Nephron (organoid): ENCODE measurements around the gene SPESP1.
"Not testable (repeated sequence)": the region's sequence is repeated elsewhere in the genome, so short reads cannot be mapped to it uniquely, and the experiment has no call there.

Experiments
- H3K27ac Mint-ChIP-seq, 3 experiments: 2 replicates each; pipeline ENCODE4 v1.8.0; 2020; ENCODE audit warnings: mixed read lengths in 3 of 3, mild to moderate bottlenecking in 2 of 3, moderate library complexity in 1 of 3
- H3K27me3 Mint-ChIP-seq: 2 replicates; pipeline ENCODE4 v1.8.0; 2021; ENCODE audit warnings: low read depth, mild to moderate bottlenecking, moderate library complexity, mixed read lengths
- H3K36me3 Mint-ChIP-seq: 2 replicates; pipeline ENCODE4 v1.8.0; 2020; ENCODE audit warnings: low read depth, mixed read lengths
- H3K4me1 Mint-ChIP-seq: 2 replicates; pipeline ENCODE4 v1.8.0; 2020; ENCODE audit warnings: mixed read lengths
- H3K4me3 Mint-ChIP-seq, 3 experiments: 2 replicates each; pipeline ENCODE4 v1.8.0; 2020; ENCODE audit warnings: mild to moderate bottlenecking in 3 of 3, mixed read lengths in 3 of 3, moderate library complexity in 2 of 3
- H3K9me3 Mint-ChIP-seq: 2 replicates; pipeline ENCODE4 v1.8.0; 2020; ENCODE audit warnings: mixed read lengths
- TF ChIP-seq, protein P1 (sequence below), 3 experiments: fragments of 200-600 bp; sonication (generic); IDR thresholded peaks; one replicate each; pipeline ENCODE4 v1.5.0; 2021; ENCODE audit warnings: antibody characterized with exemption in 3 of 3; ENCODE audit not compliant: unreplicated experiment in 3 of 3

The SPESP1 gene

DNA sequence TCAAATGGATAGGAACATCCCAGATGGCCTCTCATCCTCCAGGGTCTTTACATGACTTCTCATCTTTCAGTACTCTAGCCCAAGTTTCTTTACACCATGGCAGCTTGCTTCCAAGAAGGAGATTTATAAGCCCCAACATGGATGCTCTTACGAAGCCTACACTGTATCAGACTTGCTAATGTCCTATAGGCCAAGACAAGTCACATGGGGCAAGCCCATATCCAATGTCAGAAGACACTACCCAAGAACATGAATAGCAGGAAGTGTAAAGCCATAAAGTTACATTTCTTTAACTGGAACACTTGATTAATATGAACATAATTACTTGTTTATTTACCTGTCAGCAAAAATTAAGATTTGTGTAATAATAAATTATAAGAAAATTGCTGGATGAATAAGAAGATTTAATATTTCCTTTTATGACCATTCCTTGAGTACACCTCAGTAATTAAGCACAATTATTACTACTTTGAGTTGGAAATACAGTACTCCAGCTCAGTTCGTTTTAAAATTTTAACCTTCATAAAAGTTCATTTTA is 5.1 kb downstream of the SPESP1 start:
- no peak overlapping the region for H3K4me3 Mint-ChIP-seq
- H3K4me1 Mint-ChIP-seq = no peaks in the 10 kb centered on the region
- H3K9me3 Mint-ChIP-seq = no peaks in the 10 kb centered on the region
- H3K27me3 Mint-ChIP-seq = no peaks in the 10 kb centered on the region
- no peak overlapping the region for H3K27ac Mint-ChIP-seq
- H3K36me3 Mint-ChIP-seq = no peaks in the 10 kb centered on the region
- TF ChIP-seq, protein P1, sequence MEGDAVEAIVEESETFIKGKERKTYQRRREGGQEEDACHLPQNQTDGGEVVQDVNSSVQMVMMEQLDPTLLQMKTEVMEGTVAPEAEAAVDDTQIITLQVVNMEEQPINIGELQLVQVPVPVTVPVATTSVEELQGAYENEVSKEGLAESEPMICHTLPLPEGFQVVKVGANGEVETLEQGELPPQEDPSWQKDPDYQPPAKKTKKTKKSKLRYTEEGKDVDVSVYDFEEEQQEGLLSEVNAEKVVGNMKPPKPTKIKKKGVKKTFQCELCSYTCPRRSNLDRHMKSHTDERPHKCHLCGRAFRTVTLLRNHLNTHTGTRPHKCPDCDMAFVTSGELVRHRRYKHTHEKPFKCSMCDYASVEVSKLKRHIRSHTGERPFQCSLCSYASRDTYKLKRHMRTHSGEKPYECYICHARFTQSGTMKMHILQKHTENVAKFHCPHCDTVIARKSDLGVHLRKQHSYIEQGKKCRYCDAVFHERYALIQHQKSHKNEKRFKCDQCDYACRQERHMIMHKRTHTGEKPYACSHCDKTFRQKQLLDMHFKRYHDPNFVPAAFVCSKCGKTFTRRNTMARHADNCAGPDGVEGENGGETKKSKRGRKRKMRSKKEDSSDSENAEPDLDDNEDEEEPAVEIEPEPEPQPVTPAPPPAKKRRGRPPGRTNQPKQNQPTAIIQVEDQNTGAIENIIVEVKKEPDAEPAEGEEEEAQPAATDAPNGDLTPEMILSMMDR (IDR thresholded peaks at IDR 0.05; ENCODE audit: unreplicated experiment in 3 of 3) = no peak

DNA sequence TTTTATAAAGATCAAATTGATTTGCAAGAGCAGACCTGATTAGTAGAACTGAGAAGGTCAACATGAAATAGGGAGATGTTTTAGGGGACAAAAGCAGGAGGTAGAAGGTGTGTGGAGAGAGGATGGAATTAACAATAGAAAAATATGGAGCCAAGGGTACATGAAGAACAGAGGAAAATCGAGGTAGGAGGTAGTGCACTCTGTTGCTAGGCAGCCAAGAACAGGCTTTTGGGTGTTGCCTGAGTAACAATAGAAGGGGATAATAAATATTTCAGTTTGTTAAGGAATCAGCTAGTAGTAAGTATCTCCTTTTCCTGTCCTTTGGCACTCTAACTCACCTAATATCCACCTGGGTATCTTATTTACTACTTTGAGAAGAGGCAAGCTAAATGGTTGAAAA is 9.2 kb downstream of the SPESP1 start:
- no peaks in the 10 kb centered on the region for H3K4me1 Mint-ChIP-seq
- no peak overlapping the region for H3K4me3 Mint-ChIP-seq
- H3K9me3 Mint-ChIP-seq = peaks cover 2% of the 10 kb centered on the region
- H3K36me3 Mint-ChIP-seq = no peaks in the 10 kb centered on the region
- TF ChIP-seq, protein P1 (IDR thresholded peaks at IDR 0.05; ENCODE audit: unreplicated experiment in 3 of 3) = no peak
- H3K27ac Mint-ChIP-seq = no peak overlapping the region
- no peaks in the 10 kb centered on the region for H3K27me3 Mint-ChIP-seq

DNA sequence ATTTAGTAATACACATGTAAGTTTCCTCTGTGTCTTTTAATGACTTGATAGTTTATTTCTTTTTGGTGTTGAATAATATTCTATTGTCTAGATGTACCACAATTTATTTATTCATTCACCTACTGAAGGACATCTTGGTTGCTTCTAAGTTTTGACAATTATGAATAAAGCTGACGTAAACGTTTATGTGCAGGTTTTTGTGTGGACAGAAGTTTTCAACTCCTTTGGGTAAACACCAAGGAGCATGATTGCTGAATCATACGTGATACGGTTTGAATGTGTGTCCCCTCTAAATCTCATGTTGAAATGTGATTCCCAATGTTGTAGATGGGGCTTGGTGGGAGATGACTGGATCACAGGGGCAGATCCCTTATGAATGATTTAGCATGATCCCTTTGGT is 21.5 kb downstream of the SPESP1 start:
- H3K27ac Mint-ChIP-seq = no peak overlapping the region
- H3K36me3 Mint-ChIP-seq = no peaks in the 10 kb centered on the region
- H3K4me3 Mint-ChIP-seq = no peak overlapping the region
- TF ChIP-seq, protein P1 (IDR thresholded peaks at IDR 0.05; ENCODE audit: unreplicated experiment in 3 of 3) = no peak
- peaks cover 13% of the 10 kb centered on the region for H3K9me3 Mint-ChIP-seq
- H3K4me1 Mint-ChIP-seq = no peaks in the 10 kb centered on the region
- no peaks in the 10 kb centered on the region for H3K27me3 Mint-ChIP-seq

DNA sequence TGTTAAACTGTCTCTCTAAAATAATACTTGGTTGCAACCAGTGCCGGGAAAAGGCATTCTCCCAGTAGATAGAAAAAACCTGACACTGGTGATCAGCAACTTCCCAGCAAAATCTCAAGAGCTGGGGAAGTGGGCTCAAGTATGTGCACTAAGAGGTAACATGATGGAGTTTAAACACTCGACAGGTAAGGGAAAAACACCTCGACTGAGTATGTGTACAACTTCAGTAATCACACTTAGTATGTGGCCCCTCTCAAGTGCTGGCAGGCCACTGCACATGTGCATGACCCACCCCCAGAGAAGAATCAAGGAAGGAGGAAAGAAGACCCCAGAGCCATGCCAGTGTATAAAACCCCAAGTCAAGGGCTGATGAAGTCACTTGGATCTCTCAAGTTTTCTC is 27.4 kb downstream of the SPESP1 start:
- Mint-ChIP-seq H3K4me1 (no peaks in the 10 kb centered on the region), H3K9me3 (peaks cover 19% of the 10 kb centered on the region), H3K36me3 (no peaks in the 10 kb centered on the region), H3K27me3 (peaks cover 7% of the 10 kb centered on the region), H3K27ac (no peak overlapping the region), H3K4me3 (no peak overlapping the region)
- TF ChIP-seq, protein P1 (IDR thresholded peaks at IDR 0.05; ENCODE audit: unreplicated experiment in 3 of 3) = no peak

DNA sequence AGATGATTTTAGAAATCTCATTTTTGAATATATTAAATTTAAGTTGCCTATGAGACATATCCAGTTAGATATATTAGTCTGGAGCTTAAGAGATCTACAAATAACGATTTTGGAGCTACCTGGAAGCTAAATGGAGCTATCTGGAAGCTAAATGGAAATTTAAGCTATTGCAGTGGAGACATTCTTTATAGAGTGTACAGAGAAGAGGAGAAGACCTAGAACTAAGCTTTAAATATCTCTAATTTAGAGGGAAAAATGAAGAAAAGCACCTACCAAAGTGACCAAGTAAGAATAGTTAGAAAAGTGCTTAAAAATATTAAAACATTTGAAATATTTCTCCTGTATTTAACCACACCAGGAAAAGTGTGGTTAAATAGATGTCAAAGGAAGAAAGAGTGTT is 28.3 kb downstream of the SPESP1 start:
- Mint-ChIP-seq H3K4me1 (no peaks in the 10 kb centered on the region), H3K4me3 (no peak overlapping the region), H3K9me3 (peaks cover 25% of the 10 kb centered on the region), H3K27me3 (peaks cover 10% of the 10 kb centered on the region), H3K36me3 (peaks cover 4% of the 10 kb centered on the region), H3K27ac (no peak overlapping the region)
- TF ChIP-seq, protein P1 (IDR thresholded peaks at IDR 0.05; ENCODE audit: unreplicated experiment in 3 of 3) = no peak

DNA sequence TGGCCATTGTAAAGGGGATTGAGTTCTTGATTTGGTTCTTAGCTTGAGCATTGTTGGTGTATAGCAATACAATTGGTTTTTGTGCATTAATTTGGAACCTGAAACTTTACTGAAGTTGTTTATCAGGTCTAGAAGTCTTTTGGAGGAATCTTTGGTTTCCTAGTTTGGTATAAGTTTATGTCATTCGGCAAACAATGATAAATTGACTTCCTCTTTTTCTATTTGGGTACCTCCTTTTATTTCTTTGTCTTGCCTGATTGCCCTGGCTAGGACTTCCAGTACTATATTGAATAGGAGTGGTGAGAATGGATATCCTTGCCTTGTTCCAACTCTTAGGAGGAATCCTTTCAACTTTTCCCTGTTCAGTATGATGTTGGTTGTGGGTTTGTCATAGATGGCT is 32.1 kb downstream of the SPESP1 start:
- Mint-ChIP-seq H3K4me3 (no peak overlapping the region), H3K4me1 (no peaks in the 10 kb centered on the region), H3K27ac (no peak overlapping the region), H3K9me3 (peaks cover 39% of the 10 kb centered on the region), H3K27me3 (peaks cover 10% of the 10 kb centered on the region), H3K36me3 (peaks cover 12% of the 10 kb centered on the region)
- TF ChIP-seq, protein P1 (IDR thresholded peaks at IDR 0.05; ENCODE audit: unreplicated experiment in 3 of 3) = no peak

DNA sequence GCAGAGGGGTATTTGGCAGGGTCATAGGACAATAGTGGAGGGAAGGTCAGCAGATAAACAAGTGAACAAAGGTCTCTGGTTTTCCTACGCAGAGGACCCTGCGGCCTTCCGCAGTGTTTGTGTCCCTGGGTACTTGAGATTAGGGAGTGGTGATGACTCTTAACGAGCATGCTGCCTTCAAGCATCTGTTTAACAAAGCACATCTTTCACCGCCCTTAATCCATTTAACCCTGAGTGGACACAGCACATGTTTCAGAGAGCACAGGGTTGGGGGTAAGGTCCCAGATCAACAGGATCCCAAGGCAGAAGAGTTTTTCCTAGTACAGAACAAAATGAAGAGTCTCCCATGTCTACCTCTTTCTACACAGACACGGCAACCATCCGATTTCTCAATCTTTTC is 33.4 kb downstream of the SPESP1 start:
- peaks cover 12% of the 10 kb centered on the region for H3K36me3 Mint-ChIP-seq
- not testable (repeated sequence) for H3K27ac Mint-ChIP-seq, H3K4me3 Mint-ChIP-seq, H3K4me1 Mint-ChIP-seq
- peaks cover 10% of the 10 kb centered on the region for H3K27me3 Mint-ChIP-seq
- peaks cover 40% of the 10 kb centered on the region for H3K9me3 Mint-ChIP-seq
